Activated T-helper 1 cell treated with anti-CD3 and anti-CD28 coated beads, Interleukin-12 subunit alpha, Interleukin-12 subunit beta, Interleukin-2, Interleukin-4 antibody, amounts not matched to agents 30 ng/mL and 10 ng/mL and 1 ng/mL, durations not matched to agents 14 hours and 24 hours and 36 hours (primary cell): Measurements from ENCODE around the gene THOC6. TPM values are rescaled to one million over a fixed set of nuclear protein-coding genes. Genes with fewer than 3 reads are reported as not detected.
"Not testable (repeated sequence)": the region's sequence is repeated elsewhere in the genome, so short reads cannot be mapped to it uniquely, and the experiment has no call there.

Experiments used
- DNase-seq: peaks from one replicate; pipeline ENCODE4 v3.0.0; 2021; ENCODE audit warnings: low spot score
- H3K27ac Mint-ChIP-seq: one replicate; pipeline ENCODE4 v1.8.0; 2021; ENCODE audit warnings: mild to moderate bottlenecking, mixed read lengths
- H3K27me3 Mint-ChIP-seq: one replicate; pipeline ENCODE4 v1.8.0; 2022; ENCODE audit warnings: mild to moderate bottlenecking, moderate library complexity, mixed read lengths; ENCODE audit not compliant: insufficient read depth
- H3K36me3 Mint-ChIP-seq: one replicate; pipeline ENCODE4 v1.8.0; 2021; ENCODE audit warnings: low read depth, mixed read lengths
- H3K4me1 Mint-ChIP-seq: one replicate; pipeline ENCODE4 v1.8.0; 2021; ENCODE audit warnings: low read depth, mixed read lengths
- H3K4me3 Mint-ChIP-seq: one replicate; pipeline ENCODE4 v1.8.0; 2021; ENCODE audit warnings: mild to moderate bottlenecking, moderate library complexity, mixed read lengths
- H3K9me3 Mint-ChIP-seq: one replicate; pipeline ENCODE4 v1.8.0; 2021; ENCODE audit warnings: mixed read lengths
- intact Hi-C: fragments of 100-400 bp; cut with micrococcal nuclease; formaldehyde crosslinking; loops from one replicate; pipeline ENCODE4 v1.15.1; 2024
- total RNA-seq: library from RNA; stranded (reverse); gene quantifications from 2 replicates; pipeline ENCODE4 v1.2.3, GENCODE V29; 2022

The THOC6 gene
- total RNA-seq, 1 donor from 2014 or later: 48.3 TPM

GRCh38 chr16:3049921-3050481, 26.2 kb downstream of the THOC6 start:
- intact Hi-C loops: no loop called here
- Mint-ChIP-seq H3K27ac (peak overlapping the region; percentile 85), H3K4me3 (peak overlapping the region; percentile 6), H3K36me3 (peaks cover 20% of the 10 kb centered on the region), H3K4me1 (peaks cover 59% of the 10 kb centered on the region), H3K27me3 (peaks cover 3% of the 10 kb centered on the region), H3K9me3 (no peaks in the 10 kb centered on the region)
- no peak for DNase-seq

GRCh38 chr16:3050487-3050886, 26.7 kb downstream of the THOC6 start:
- Mint-ChIP-seq H3K27ac (peak overlapping the region; percentile 85), H3K36me3 (peaks cover 22% of the 10 kb centered on the region), H3K4me3 (peak overlapping the region; percentile 6), H3K4me1 (peaks cover 60% of the 10 kb centered on the region), H3K27me3 (peaks cover under 1% of the 10 kb centered on the region), H3K9me3 (no peaks in the 10 kb centered on the region)
- DNase-seq: no peak
- intact Hi-C loops: no loop called here

GRCh38 chr16:3051009-3051408, 27.2 kb downstream of the THOC6 start:
- Mint-ChIP-seq H3K4me3 (no peak overlapping the region), H3K9me3 (no peaks in the 10 kb centered on the region), H3K4me1 (peaks cover 64% of the 10 kb centered on the region), H3K27me3 (no peaks in the 10 kb centered on the region), H3K27ac (peak overlapping the region; percentile 85), H3K36me3 (peaks cover 22% of the 10 kb centered on the region)
- intact Hi-C loops: no loop called here
- DNase-seq: no peak

- Mint-ChIP-seq H3K4me1 (peaks cover 66% of the 10 kb centered on the region), H3K4me3 (peak overlapping the region; percentile 21), H3K36me3 (peaks cover 25% of the 10 kb centered on the region), H3K27ac (peak overlapping the region; percentile 85), H3K9me3 (no peaks in the 10 kb centered on the region), H3K27me3 (no peaks in the 10 kb centered on the region)
- DNase-seq: no peak
- intact Hi-C loops: no loop called here
Observed at GRCh38 chr16:3051494-3051893, 27.7 kb downstream of the THOC6 start.

- DNase-seq, H3K9me3 Mint-ChIP-seq, H3K27me3 Mint-ChIP-seq, H3K4me3 Mint-ChIP-seq, intact Hi-C loops: not testable (repeated sequence)
- H3K27ac Mint-ChIP-seq: peak overlapping the region; percentile 49
- peaks cover 79% of the 10 kb centered on the region for H3K4me1 Mint-ChIP-seq
- H3K36me3 Mint-ChIP-seq: peaks cover 29% of the 10 kb centered on the region
Observed at GRCh38 chr16:3052571-3053329, 28.9 kb downstream of the THOC6 start.

- H3K27ac Mint-ChIP-seq, H3K27me3 Mint-ChIP-seq, H3K4me3 Mint-ChIP-seq, intact Hi-C loops, DNase-seq, H3K9me3 Mint-ChIP-seq: not testable (repeated sequence)
- Mint-ChIP-seq H3K36me3 (peaks cover 29% of the 10 kb centered on the region), H3K4me1 (peaks cover 75% of the 10 kb centered on the region)
Observed at GRCh38 chr16:3053330-3053710, 29.5 kb downstream of the THOC6 start.

GRCh38 chr16:3054965-3055733, 31.3 kb downstream of the THOC6 start:
- Mint-ChIP-seq H3K36me3 (peaks cover 33% of the 10 kb centered on the region), H3K9me3 (no peaks in the 10 kb centered on the region), H3K27ac (peak overlapping the region; percentile 94), H3K4me3 (peak overlapping the region; percentile 68), H3K27me3 (no peaks in the 10 kb centered on the region), H3K4me1 (peaks cover 72% of the 10 kb centered on the region)
- intact Hi-C loops: loop anchor here (1.0 kb wide), 1 partner anchor 9 kb away; the partner anchor contains the start of gene MMP25
- no peak for DNase-seq

GRCh38 chr16:3055734-3056115, 31.9 kb downstream of the THOC6 start:
- not testable (repeated sequence) for H3K27me3 Mint-ChIP-seq, DNase-seq, H3K9me3 Mint-ChIP-seq
- Mint-ChIP-seq H3K36me3 (peaks cover 39% of the 10 kb centered on the region), H3K4me1 (peaks cover 72% of the 10 kb centered on the region), H3K4me3 (peak overlapping the region; percentile 68), H3K27ac (peak overlapping the region; percentile 94)
- intact Hi-C loops: loop anchor here (1.0 kb wide), 1 partner anchor 9 kb away; the partner anchor contains the start of gene MMP25

GRCh38 chr16:3056336-3057180, 32.7 kb downstream of the THOC6 start:
- H3K27ac Mint-ChIP-seq: peak overlapping the region; percentile 88
- no peaks in the 10 kb centered on the region for H3K9me3 Mint-ChIP-seq
- H3K36me3 Mint-ChIP-seq: peaks cover 33% of the 10 kb centered on the region
- no peak for DNase-seq
- H3K27me3 Mint-ChIP-seq: no peaks in the 10 kb centered on the region
- H3K4me3 Mint-ChIP-seq: peak overlapping the region; percentile 90
- intact Hi-C loops: no loop called here
- H3K4me1 Mint-ChIP-seq: peaks cover 64% of the 10 kb centered on the region

- Mint-ChIP-seq H3K9me3 (peaks cover under 1% of the 10 kb centered on the region), H3K36me3 (peaks cover 30% of the 10 kb centered on the region), H3K27me3 (no peaks in the 10 kb centered on the region), H3K4me3 (peak overlapping the region; percentile 90), H3K27ac (peak overlapping the region; percentile 88), H3K4me1 (peaks cover 55% of the 10 kb centered on the region)
- intact Hi-C loops: loop anchor here (2.0 kb wide), 2 partner anchors 17 to 43 kb away; no protein-coding TSS in a partner anchor
- DNase-seq: no peak
Observed at GRCh38 chr16:3057181-3058138, 33.6 kb downstream of the THOC6 start.

GRCh38 chr16:3058139-3059030, 34.5 kb downstream of the THOC6 start:
- Mint-ChIP-seq H3K9me3 (peaks cover 7% of the 10 kb centered on the region), H3K27ac (peak overlapping the region; percentile 88), H3K27me3 (peaks cover 2% of the 10 kb centered on the region), H3K36me3 (peaks cover 31% of the 10 kb centered on the region), H3K4me1 (peaks cover 61% of the 10 kb centered on the region), H3K4me3 (peak overlapping the region; percentile 90)
- intact Hi-C loops: loop anchor here (1.0 to 2.0 kb wide), 7 partner anchors 16 to 108 kb away; no protein-coding TSS in a partner anchor
- DNase-seq: no peak
